8988T (cell line): ENCODE measurements around the gene IQCC.
"Not testable (repeated sequence)": the region's sequence is repeated elsewhere in the genome, so short reads cannot be mapped to it uniquely, and the experiment has no call there.

Experiments used
- DNase-seq: peaks from one replicate; pipeline ENCODE4 v3.0.0; 2011

The IQCC gene

GRCh38 chr1:32205401-32206370 lies at the start of gene IQCC:
IQCC (plus strand) TSS chr1:32205671; CDS start chr1:32205682, 11 bp downstream.
- peak; percentile 77 for DNase-seq

GRCh38 chr1:32159189-32159588 lies 46.3 kb upstream of the IQCC start:
- DNase-seq, result no peak

DNA sequence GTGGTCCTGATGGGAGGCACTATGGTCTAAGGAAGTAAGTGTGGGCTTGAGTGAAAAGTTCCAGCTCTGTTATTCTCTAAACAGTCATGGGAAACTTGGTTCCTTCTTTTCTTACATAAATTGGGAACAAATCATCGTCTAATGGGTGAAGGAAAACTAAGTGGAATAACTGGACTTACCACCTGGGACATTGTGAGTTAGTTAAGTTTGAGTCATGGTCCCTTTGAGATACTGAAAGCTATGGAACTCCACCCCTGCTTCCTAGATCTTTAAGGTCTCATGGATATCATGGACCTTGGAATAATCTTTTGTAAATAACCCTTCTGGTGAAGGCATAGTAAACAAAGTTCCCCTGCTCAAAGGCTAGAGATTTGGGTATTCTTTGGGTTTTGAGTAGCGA lies 42.1 kb upstream of the IQCC start:
- no peak for DNase-seq

DNA sequence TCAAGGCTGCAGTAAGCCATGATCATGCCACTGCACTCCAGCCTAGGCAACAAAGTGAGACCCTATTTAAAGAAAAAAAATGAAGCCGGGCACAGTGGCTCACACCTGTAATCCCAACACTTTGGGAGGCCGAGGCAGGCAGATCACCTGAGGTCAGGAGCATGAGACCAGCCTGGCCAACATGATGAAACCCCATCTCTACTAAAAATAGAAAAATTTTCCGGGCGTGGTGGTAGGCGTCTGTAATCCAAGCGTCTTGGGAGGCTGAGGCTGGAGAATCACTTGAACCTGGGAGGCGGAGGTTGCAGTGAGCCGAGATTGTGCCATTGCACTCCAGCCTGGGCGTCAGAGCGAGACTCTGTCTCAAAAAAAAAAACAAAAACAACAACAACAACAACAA lies 39.8 kb upstream of the IQCC start:
- not testable (repeated sequence) for DNase-seq

GRCh38 chr1:32170991-32171390 lies 34.5 kb upstream of the IQCC start:
- DNase-seq, result no peak

DNA sequence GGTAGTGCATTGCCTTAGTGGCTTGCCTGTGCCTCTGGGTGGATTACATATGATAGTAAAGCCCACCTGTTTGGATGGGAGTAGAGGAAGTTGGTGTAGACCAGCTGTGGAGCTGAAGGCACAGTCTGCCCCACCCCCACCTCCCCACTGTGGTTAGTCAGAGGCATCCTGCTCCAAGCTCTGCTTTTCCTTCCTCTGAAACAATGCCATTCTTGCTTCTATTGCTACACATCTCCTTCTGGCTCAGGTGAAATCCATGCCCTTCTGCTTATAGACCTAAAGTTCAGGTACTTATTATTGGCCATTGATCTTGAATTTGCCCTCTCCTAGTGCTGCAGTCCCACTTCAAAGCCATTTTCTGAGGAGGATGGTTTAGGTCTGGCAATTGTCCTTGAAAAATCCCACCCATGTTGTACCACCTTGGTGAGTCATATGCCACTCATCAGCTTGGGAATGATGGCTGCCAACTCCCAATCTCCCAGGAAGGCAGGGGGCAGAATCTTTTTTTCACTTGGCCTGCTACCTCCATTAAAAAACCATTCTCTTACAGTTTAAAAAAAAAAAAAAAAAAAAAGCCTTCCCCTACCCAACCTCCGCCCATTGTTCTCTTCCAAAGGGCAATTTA lies 32.7 kb upstream of the IQCC start:
- no peak for DNase-seq

DNA sequence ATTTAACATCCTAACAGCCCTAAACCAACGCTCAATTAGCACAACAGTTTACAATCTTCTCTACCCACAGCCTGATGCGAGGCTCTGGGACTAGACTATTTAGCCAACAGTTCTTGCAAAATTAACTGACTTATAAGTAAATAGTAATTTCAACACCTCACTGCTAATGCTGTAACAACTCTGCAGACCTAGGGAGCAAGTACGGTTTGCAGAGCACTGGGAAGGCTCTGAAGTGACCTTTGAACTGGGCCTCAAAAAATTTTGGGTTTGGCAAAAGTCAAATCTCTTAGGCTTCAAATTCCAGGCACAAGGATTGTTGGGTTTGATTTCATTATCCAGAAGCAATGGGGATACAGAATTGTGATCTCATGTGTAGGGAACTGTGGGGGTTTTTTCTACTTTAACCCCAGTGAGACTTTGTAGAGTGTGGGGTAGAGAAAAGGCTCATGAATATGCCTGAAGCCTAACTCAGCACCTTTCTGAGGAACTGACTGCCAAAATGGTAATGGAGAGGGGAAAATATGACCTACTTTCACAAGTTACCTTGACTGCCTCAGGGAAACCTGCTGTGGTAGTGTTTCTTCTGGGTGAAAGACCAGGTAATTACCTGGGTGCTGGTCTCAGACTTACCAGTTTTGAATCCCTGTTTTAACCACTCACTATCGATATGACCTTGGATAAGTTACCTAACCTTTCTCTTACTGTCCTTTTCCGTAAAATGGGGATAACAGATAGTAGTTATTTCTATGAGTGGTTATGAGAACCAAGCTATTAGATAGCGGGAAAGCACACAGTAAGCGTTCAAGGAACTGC lies 26.9 kb upstream of the IQCC start:
- DNase-seq, result no peak

DNA sequence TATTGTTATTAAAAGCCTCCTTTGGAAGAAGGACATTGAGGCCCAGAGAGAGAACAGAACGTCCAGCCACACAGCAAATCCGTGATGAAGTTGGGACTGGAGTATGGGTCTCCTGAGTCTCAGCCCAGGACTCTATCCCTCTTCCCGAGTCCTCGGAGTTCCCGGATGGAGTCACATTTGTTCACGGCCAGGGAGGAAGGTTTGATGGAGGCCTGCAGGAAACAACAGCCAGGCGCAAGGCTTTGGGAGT lies 26.4 kb upstream of the IQCC start:
- DNase-seq, result no peak

DNA sequence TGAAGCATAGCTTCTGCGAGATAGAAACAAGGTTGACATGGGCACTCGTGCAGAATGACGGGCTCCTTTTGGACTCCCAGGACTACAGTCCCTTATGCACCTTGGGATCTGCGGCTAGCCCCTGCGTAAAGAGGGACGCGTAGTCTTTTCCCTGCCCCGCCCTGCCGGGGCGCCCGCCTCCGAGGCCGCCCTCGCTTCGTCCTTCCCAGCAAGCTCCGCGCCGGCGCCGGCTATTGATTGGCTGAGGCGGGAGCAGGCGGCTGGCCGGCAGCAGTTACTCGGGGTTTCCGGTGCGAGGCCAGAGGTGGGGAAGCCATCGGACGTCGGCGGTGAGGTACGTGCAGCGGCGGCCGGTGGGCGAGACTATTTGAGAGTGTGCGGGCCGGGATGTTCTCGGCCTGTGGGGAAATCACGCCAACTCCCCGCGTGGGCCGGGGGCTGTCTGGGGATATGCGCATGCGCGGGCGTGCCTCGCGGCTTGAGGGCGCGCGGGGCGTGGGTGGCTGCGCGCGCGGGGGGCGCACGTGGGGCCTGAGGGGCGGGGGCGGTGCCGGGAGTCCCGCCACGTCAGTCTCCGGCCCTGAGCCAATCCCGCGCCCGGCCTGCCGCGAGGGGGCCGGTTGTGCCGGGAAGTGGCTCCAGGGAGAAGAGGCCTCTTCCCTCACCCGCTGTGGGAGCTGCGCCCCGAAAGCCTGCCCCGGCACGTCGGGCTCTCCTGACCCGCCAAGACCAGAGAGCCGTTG lies 25.9 kb upstream of the IQCC start, which contains the start of gene TXLNA:
Gene TXLNA (plus strand): TSS at position 233 of the 743 bp plus-strand sequence. CDS start 671 bp downstream, outside the sequence.
- DNase-seq, result peak; percentile 88

GRCh38 chr1:32180186-32181060 lies 25.0 kb upstream of the IQCC start:
- DNase-seq, result no peak

- DNase-seq, result no peak
Observed at GRCh38 chr1:32181065-32181464, 24.4 kb upstream of the IQCC start.

DNA sequence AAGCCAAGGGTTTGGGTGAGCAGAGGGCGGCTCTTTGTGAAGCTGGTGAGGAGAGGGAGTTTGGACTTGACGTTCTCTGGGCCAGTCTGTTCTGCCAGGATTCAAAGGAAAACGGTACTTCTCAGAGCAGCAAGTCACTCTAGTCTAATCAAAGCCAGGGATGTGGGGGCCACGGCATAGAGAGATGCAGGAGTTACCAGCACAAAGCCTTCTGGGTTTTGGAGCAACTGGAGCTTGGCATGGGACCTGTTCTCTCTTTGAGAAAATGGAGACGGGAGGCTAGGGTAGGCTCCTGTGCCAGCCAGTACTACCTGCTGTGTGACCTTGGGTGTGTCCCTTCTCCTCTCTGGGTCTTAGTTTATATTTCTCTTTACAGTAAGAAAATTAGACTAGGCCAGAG lies 23.9 kb upstream of the IQCC start:
- DNase-seq, result no peak

DNA sequence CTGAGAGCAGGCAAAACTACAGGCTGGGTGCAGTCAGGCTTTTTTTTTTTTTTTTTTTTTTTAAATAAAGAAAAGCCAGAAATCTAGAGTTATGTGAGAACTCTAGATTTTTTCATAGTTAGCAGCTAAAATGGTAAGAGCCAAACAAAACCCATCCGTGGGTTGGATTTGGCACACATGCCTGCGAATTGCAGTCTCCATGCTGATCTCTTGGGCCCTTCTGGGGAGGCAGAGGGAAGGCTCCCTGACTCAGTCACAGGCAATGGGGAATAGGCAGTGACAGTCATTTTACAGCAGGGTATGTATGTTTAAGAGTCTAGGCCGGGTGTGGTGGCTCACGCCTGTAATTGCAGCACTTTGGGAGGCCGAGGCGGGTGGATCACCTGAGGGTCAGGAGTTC lies 23.4 kb upstream of the IQCC start:
- no peak for DNase-seq

- DNase-seq, result no peak
Observed at GRCh38 chr1:32184650-32185049, 20.8 kb upstream of the IQCC start.

DNA sequence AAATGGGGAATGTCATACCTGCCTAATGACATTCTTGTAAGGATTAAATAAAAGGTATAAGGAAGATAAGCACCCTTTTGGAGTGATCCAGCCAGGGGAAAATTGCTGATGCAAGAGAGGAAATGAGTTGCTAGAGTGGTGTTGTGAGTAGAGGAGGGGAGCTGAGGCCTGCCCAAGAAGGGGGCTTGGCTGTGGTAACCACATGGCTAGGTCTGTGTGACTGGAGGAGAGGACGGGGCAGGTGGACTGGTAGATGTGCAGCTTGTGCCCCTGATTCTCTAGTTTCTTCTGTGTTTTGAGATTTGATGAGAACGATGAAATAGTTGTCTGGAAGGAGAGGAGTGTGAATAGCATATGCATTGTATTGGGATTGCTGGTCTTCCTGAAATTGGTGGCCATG lies 19.4 kb upstream of the IQCC start:
- no peak for DNase-seq

GRCh38 chr1:32186491-32186890 lies 19.0 kb upstream of the IQCC start:
- DNase-seq, result no peak

DNA sequence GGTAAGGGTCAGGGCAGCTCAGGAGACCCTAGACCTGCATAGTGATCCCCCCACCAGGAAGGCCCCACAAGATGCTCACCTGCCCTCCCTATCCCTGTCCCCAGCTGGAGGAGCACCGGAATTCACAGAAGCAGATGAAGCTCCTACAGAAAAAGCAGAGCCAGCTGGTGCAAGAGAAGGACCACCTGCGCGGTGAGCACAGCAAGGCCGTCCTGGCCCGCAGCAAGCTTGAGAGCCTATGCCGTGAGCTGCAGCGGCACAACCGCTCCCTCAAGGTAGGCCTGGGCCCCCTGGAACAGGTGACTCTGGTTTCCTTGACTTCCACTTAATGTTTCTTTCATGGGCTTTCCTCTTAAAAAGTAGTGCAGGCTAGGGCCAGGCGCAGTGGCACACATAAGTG lies 17.6 kb upstream of the IQCC start:
- no peak for DNase-seq

DNA sequence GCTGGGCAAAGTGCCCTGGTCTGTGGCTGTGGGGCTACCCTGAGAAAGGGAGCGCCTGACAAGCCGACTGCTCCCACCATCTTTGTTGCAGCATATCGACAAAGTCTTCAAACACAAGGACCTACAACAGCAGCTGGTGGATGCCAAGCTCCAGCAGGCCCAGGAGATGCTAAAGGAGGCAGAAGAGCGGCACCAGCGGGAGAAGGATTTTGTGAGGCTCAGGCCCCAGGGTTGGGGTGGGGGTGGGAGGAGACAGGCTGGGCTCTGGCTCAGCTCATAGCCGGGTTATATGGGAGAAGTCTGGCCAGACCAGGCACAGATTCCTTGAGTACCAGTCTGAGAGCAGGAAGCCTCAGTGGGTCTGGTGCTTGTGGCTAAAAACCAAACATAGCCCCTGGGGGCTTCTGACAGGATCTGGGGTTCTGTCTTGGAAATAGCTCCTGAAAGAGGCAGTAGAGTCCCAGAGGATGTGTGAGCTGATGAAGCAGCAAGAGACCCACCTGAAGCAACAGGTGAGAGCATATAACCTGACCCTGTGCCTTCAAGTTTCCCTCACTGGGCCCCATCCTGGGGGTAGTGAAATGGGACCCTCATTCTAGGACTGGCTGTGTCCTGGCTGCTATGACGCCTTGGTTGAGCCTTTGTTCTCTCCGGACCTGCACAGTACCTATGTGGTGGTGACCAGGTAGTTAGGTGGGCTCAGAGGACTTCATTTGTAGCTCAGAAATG lies 13.1 kb upstream of the IQCC start:
- no peak for DNase-seq

GRCh38 chr1:32194984-32195383 lies 10.5 kb upstream of the IQCC start:
- no peak for DNase-seq

GRCh38 chr1:32195531-32195930 lies 9.9 kb upstream of the IQCC start:
- no peak for DNase-seq
